Hepatocyte (in vitro differentiated cells): ENCODE results near the gene RPS6KL1.

Experiments
- EZH2 ChIP-seq: fragments of 200-600 bp; sonication (generic); IDR thresholded peaks from 2 replicates; pipeline ENCODE4 v1.6.1; 2016; ENCODE audit warnings: antibody characterized with exemption, mild to moderate bottlenecking, borderline replicate concordance
- TF ChIP-seq, protein P1 (sequence below): fragments of 200-600 bp; sonication (generic); IDR thresholded peaks from 2 replicates; pipeline ENCODE4 v1.5.1; 2016; ENCODE audit warnings: antibody characterized with exemption, mild to moderate bottlenecking; ENCODE audit not compliant: poor library complexity

GRCh38 chr14:74908861-74909341 lies 14.2 kb downstream of the RPS6KL1 start:
- TF ChIP-seq, protein P1, sequence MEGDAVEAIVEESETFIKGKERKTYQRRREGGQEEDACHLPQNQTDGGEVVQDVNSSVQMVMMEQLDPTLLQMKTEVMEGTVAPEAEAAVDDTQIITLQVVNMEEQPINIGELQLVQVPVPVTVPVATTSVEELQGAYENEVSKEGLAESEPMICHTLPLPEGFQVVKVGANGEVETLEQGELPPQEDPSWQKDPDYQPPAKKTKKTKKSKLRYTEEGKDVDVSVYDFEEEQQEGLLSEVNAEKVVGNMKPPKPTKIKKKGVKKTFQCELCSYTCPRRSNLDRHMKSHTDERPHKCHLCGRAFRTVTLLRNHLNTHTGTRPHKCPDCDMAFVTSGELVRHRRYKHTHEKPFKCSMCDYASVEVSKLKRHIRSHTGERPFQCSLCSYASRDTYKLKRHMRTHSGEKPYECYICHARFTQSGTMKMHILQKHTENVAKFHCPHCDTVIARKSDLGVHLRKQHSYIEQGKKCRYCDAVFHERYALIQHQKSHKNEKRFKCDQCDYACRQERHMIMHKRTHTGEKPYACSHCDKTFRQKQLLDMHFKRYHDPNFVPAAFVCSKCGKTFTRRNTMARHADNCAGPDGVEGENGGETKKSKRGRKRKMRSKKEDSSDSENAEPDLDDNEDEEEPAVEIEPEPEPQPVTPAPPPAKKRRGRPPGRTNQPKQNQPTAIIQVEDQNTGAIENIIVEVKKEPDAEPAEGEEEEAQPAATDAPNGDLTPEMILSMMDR = no peak
- no peak for TF ChIP-seq EZH2
